ENCODE data around the gene SH3BGR. TPM values are rescaled to one million over a fixed set of nuclear protein-coding genes. Genes with fewer than 3 reads are reported as not detected.
A peak's percentile ranks its signal among the peaks of the same experiment; 100 is the strongest.

Gene SH3BGR
- polyA plus RNA-seq, 2 donors = 4.9 TPM

DNA sequence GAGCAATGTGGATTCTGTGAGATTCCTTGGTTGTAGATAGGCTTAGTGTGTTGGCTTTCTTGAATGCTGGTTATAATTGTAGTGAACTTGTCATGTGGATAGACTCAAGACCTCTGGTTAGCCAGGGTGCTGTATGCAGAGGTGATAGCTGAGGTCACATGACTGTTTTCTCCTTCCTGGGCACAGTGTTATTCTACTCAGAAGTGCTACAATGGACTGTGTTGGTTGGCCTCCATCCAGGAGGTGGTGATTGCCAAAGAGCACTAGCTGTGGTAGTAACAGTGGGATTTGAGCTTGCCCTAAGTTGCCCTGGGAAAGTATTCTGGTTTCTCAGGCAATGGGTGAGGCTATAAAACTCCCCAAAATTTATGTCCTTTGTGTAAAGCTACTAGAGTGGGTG lies 71.6 kb downstream of the SH3BGR start:
- no peaks in the 10 kb centered on the region for H3K36me3 ChIP-seq (ENCODE audit: control insufficient read depth in 2 of 2, insufficient read depth in 2 of 2, low read length in 1 of 2)
- H3K9me3 ChIP-seq (ENCODE audit: control insufficient read depth in 2 of 2, insufficient read depth in 1 of 2, low read depth in 1 of 2, low read length in 1 of 2) = peaks cover 0 to 2% of the 10 kb centered on the region in 2 donors
- no peaks in the 10 kb centered on the region for H3K27me3 ChIP-seq (ENCODE audit: control insufficient read depth in 1 of 2, insufficient read depth in 2 of 2, low read length in 2 of 2)
- no peak overlapping the region for H3K4me3 ChIP-seq (ENCODE audit: low read depth in 1 of 2, low read length in 2 of 2)
- peaks cover 2 to 4% of the 10 kb centered on the region in 2 donors for H3K4me1 ChIP-seq (ENCODE audit: control insufficient read depth in 2 of 2, insufficient read depth in 2 of 2, low read length in 1 of 2)
- H3K27ac ChIP-seq (ENCODE audit: low read depth in 2 of 2, low read length in 1 of 2) = no peak overlapping the region

DNA sequence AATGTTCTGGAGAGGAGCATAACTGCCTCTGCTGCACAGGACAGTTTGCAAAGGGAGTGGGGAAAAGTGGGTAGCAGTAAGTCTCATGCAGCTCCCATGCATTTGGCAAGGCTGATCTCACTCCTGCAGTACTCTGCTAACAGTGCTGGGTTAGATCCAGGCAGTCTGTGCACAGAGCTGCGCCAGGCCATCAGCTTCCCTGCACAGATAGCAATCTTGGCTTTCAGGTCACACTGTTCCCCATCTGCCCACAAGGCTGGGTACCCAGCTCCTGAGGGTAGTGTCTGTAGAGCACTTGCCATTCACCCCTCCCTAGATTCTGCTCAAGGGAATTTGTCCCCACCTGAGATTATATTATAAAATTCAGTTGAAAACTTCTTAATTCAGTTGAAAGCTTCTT lies 72.1 kb downstream of the SH3BGR start:
- 84 to 95% methylated on average over 1 of the region's 1 CpG for WGBS, 2 donors
- H3K9me3 ChIP-seq (ENCODE audit: control insufficient read depth in 2 of 2, insufficient read depth in 1 of 2, low read depth in 1 of 2, low read length in 1 of 2) = peaks cover 0 to 2% of the 10 kb centered on the region in 2 donors
- H3K27ac ChIP-seq (ENCODE audit: low read depth in 2 of 2, low read length in 1 of 2) = no peak overlapping the region
- H3K4me1 ChIP-seq (ENCODE audit: control insufficient read depth in 2 of 2, insufficient read depth in 2 of 2, low read length in 1 of 2) = peaks cover 4 to 6% of the 10 kb centered on the region in 2 donors
- H3K36me3 ChIP-seq (ENCODE audit: control insufficient read depth in 2 of 2, insufficient read depth in 2 of 2, low read length in 1 of 2) = no peaks in the 10 kb centered on the region
- no peak overlapping the region for H3K4me3 ChIP-seq (ENCODE audit: low read depth in 1 of 2, low read length in 2 of 2)
- no peaks in the 10 kb centered on the region for H3K27me3 ChIP-seq (ENCODE audit: control insufficient read depth in 1 of 2, insufficient read depth in 2 of 2, low read length in 2 of 2)

DNA sequence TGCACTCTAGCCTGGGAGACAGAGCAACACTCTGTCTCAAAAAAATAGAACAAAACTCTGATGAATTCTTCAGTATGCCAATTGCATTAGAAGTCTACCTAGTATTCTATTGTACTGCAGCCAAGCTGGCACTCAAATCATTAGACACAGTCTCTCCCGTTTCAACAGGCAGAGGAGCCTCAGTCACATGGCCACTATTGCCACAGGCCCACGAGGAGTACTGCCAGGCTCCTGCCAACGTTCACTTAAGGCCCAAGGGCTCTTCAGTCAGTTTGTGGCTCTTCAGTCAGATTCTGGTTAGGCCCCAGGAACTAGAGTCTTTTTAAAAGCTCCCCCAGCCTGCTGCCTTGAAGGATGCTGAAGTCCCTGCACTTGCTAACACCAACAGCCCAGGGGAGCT lies 73.4 kb downstream of the SH3BGR start:
- 29 to 50% methylated on average over 3 of the region's 3 CpGs for WGBS, 2 donors
- peaks cover 4 to 6% of the 10 kb centered on the region in 2 donors for H3K4me1 ChIP-seq (ENCODE audit: control insufficient read depth in 2 of 2, insufficient read depth in 2 of 2, low read length in 1 of 2)
- H3K36me3 ChIP-seq (ENCODE audit: control insufficient read depth in 2 of 2, insufficient read depth in 2 of 2, low read length in 1 of 2) = no peaks in the 10 kb centered on the region
- H3K4me3 ChIP-seq (ENCODE audit: low read depth in 1 of 2, low read length in 2 of 2) = no peak overlapping the region
- no peaks in the 10 kb centered on the region for H3K9me3 ChIP-seq (ENCODE audit: control insufficient read depth in 2 of 2, insufficient read depth in 1 of 2, low read depth in 1 of 2, low read length in 1 of 2)
- no peak overlapping the region for H3K27ac ChIP-seq (ENCODE audit: low read depth in 2 of 2, low read length in 1 of 2)
- H3K27me3 ChIP-seq (ENCODE audit: control insufficient read depth in 1 of 2, insufficient read depth in 2 of 2, low read length in 2 of 2) = no peaks in the 10 kb centered on the region

DNA sequence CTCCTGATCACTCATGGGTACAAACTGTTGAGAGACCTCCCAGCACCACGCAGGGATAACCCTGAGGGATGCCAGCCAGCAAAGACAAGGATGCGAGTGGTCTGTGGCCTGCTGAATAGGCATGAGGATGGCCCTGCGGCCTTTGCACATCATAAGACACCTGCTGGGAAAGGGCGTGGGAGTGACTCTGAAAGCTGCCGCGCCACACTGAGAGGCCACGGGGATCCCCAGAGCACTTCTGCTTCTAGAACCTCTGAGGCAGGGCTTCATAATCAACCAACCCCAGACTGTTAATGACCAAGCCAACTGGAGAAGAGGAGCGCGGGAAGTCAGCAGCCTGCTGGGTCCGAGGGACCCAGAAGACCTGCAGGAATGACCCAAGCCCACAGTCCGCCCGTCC lies 73.8 kb downstream of the SH3BGR start:
- H3K36me3 ChIP-seq (ENCODE audit: control insufficient read depth in 2 of 2, insufficient read depth in 2 of 2, low read length in 1 of 2) = no peaks in the 10 kb centered on the region
- no peaks in the 10 kb centered on the region for H3K9me3 ChIP-seq (ENCODE audit: control insufficient read depth in 2 of 2, insufficient read depth in 1 of 2, low read depth in 1 of 2, low read length in 1 of 2)
- no peak overlapping the region for H3K4me3 ChIP-seq (ENCODE audit: low read depth in 1 of 2, low read length in 2 of 2)
- no peaks in the 10 kb centered on the region for H3K27me3 ChIP-seq (ENCODE audit: control insufficient read depth in 1 of 2, insufficient read depth in 2 of 2, low read length in 2 of 2)
- 93 to 95% methylated on average over 12 of the region's 12 CpGs for WGBS, 2 donors
- no peak overlapping the region for H3K27ac ChIP-seq (ENCODE audit: low read depth in 2 of 2, low read length in 1 of 2)
- peaks cover 4 to 6% of the 10 kb centered on the region in 2 donors for H3K4me1 ChIP-seq (ENCODE audit: control insufficient read depth in 2 of 2, insufficient read depth in 2 of 2, low read length in 1 of 2)

DNA sequence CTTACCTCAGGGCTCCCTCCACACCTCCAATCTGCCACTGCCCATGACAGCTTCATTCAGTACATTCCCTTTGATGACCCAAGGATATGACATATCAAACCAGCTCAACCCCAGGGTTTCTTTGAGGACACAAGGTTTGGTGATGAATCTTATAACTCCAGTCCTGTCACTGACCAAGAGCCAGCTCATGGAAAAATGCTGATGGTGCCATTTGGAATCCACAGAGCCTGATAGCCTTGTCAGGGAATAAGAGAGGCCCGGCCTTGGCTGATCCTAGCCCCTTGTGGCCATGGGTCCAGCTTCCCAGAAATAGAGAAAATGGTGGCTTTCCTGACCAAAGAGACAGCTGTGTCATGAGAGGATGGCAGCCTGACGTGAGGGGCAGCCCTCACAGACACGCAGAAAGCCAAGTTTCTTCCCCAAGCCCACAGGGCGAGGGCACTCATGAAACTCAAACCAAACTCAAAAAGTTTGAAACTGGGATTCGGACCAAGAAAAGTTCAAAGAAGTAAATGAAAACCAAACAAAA lies 75.4 kb downstream of the SH3BGR start:
- Histone ChIP-seq H3K27me3 (ENCODE audit: control insufficient read depth in 1 of 2, insufficient read depth in 2 of 2, low read length in 2 of 2) (no peaks in the 10 kb centered on the region), H3K4me3 (ENCODE audit: low read depth in 1 of 2, low read length in 2 of 2) (no peak overlapping the region), H3K27ac (ENCODE audit: low read depth in 2 of 2, low read length in 1 of 2) (no peak overlapping the region), H3K36me3 (ENCODE audit: control insufficient read depth in 2 of 2, insufficient read depth in 2 of 2, low read length in 1 of 2) (no peaks in the 10 kb centered on the region), H3K4me1 (ENCODE audit: control insufficient read depth in 2 of 2, insufficient read depth in 2 of 2, low read length in 1 of 2) (peaks cover 4 to 9% of the 10 kb centered on the region in 2 donors), H3K9me3 (ENCODE audit: control insufficient read depth in 2 of 2, insufficient read depth in 1 of 2, low read depth in 1 of 2, low read length in 1 of 2) (no peaks in the 10 kb centered on the region)
- WGBS, 2 donors = 65 to 70% methylated on average over 5 of the region's 5 CpGs

DNA sequence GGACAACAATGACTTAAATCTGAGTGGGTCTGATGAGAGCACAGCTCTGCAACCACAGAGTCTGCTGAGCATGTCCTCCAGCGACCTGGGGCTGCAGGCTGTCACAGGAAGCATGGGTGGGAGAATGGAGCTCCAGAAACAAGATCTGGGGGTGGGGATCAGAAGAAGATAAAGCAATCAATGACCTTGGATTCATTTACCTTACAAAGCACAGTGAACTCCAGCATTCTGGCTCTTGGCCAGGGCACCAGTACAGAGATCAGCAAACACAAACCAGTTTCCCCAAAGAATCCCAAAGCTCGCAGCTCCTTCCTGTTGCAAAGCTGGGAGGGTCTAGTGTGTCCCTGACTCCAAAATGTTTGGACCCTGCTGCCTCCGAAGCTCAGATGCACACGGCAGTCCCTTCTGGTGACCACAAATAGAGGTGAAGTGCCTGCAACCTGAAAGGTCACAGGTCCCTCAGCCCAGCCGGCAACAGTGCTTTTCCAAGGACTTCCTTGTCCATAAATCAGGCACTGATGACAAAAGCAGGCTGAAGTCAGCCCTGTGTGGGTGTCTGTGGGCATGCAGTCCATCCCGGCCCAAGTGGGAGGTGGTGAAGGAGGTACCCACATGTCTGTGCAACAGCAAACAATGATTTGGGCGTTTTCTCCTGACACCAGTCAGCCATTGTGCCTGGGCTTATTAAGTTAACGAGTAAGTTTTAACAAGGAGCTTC lies 76.1 kb downstream of the SH3BGR start:
- H3K27me3 ChIP-seq (ENCODE audit: control insufficient read depth in 1 of 2, insufficient read depth in 2 of 2, low read length in 2 of 2) = no peaks in the 10 kb centered on the region
- H3K9me3 ChIP-seq (ENCODE audit: control insufficient read depth in 2 of 2, insufficient read depth in 1 of 2, low read depth in 1 of 2, low read length in 1 of 2) = no peaks in the 10 kb centered on the region
- no peaks in the 10 kb centered on the region for H3K36me3 ChIP-seq (ENCODE audit: control insufficient read depth in 2 of 2, insufficient read depth in 2 of 2, low read length in 1 of 2)
- H3K4me1 ChIP-seq (ENCODE audit: control insufficient read depth in 2 of 2, insufficient read depth in 2 of 2, low read length in 1 of 2) = peaks cover 4 to 9% of the 10 kb centered on the region in 2 donors
- 14% methylated on average over 8 of the region's 8 CpGs for WGBS, 2 donors
- H3K4me3 ChIP-seq (ENCODE audit: low read depth in 1 of 2, low read length in 2 of 2) = no peak overlapping the region
- H3K27ac ChIP-seq (ENCODE audit: low read depth in 2 of 2, low read length in 1 of 2) = peak overlapping the region in 1 of 2 donors; percentile 72

DNA sequence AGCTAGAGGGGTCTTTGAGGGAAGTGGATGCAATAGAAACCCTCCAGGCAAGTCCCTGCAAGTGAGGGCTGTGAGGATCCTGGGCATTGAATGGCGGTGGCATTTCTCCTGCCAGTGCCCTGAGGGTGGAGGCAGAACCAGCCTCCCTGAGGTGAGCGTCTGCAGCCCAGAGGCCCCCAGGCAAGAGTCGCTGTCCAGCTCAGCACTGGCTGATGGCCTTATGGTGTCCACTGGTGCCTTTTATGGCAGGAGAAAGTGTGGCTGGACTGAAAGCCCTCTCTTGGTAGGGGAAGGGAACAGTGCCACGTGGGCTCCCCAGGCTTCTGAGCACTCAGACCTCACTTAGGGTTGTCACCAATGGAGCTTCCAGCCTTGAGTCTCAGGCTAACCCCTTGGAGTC lies 77.3 kb downstream of the SH3BGR start:
- Histone ChIP-seq H3K4me1 (ENCODE audit: control insufficient read depth in 2 of 2, insufficient read depth in 2 of 2, low read length in 1 of 2) (peaks cover 4 to 9% of the 10 kb centered on the region in 2 donors), H3K36me3 (ENCODE audit: control insufficient read depth in 2 of 2, insufficient read depth in 2 of 2, low read length in 1 of 2) (no peaks in the 10 kb centered on the region), H3K4me3 (ENCODE audit: low read depth in 1 of 2, low read length in 2 of 2) (no peak overlapping the region), H3K9me3 (ENCODE audit: control insufficient read depth in 2 of 2, insufficient read depth in 1 of 2, low read depth in 1 of 2, low read length in 1 of 2) (no peaks in the 10 kb centered on the region), H3K27ac (ENCODE audit: low read depth in 2 of 2, low read length in 1 of 2) (no peak overlapping the region), H3K27me3 (ENCODE audit: control insufficient read depth in 1 of 2, insufficient read depth in 2 of 2, low read length in 2 of 2) (no peaks in the 10 kb centered on the region)
- 58 to 68% methylated on average over 4 of the region's 4 CpGs for WGBS, 2 donors

DNA sequence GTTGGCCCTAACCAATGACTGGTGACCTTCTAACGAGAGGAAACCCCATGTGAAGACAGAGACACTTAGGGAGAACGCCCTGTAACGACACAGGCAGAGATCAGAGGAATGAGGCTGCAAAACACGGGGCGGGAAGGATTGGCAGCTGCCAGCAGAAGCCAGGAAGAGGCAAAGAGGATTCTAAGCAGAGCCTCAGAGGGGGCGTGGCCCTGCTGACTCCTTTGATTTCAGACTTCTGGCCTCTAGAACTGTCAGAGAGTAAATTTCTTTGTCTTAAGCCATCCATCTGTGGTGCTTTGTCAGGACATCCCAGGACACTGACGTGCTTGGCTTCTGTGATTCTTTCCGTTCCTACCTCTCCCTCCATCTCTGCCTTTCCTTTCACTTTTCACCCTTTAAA lies 79.3 kb downstream of the SH3BGR start:
- Histone ChIP-seq H3K36me3 (ENCODE audit: control insufficient read depth in 2 of 2, insufficient read depth in 2 of 2, low read length in 1 of 2) (no peaks in the 10 kb centered on the region), H3K27me3 (ENCODE audit: control insufficient read depth in 1 of 2, insufficient read depth in 2 of 2, low read length in 2 of 2) (no peaks in the 10 kb centered on the region), H3K4me1 (ENCODE audit: control insufficient read depth in 2 of 2, insufficient read depth in 2 of 2, low read length in 1 of 2) (peaks cover 4 to 9% of the 10 kb centered on the region in 2 donors), H3K27ac (ENCODE audit: low read depth in 2 of 2, low read length in 1 of 2) (no peak overlapping the region), H3K4me3 (ENCODE audit: low read depth in 1 of 2, low read length in 2 of 2) (no peak overlapping the region), H3K9me3 (ENCODE audit: control insufficient read depth in 2 of 2, insufficient read depth in 1 of 2, low read depth in 1 of 2, low read length in 1 of 2) (no peaks in the 10 kb centered on the region)
- WGBS, 2 donors = 51 to 59% methylated on average over 8 of the region's 8 CpGs

DNA sequence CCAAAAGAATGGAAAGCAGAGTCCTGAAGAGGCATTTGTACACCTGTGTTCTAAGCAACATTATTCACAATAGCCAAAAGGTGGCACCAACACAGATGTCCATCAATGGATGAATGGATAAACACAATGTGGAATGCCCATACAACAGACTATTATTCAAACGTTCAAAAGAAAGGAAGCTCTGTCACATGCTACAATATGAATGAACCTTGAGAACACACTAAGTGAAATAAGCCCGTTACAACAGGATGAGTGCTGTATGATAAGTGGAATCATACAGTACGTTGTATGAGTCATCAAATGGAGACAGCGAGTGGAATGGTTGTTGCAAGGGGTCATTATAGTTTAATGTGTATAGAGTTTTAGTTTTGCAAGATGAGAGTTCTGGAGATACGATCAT lies 80.1 kb downstream of the SH3BGR start:
- Histone ChIP-seq H3K27ac (ENCODE audit: low read depth in 2 of 2, low read length in 1 of 2) (no peak overlapping the region), H3K4me1 (ENCODE audit: control insufficient read depth in 2 of 2, insufficient read depth in 2 of 2, low read length in 1 of 2) (peaks cover 4 to 9% of the 10 kb centered on the region in 2 donors), H3K36me3 (ENCODE audit: control insufficient read depth in 2 of 2, insufficient read depth in 2 of 2, low read length in 1 of 2) (no peaks in the 10 kb centered on the region), H3K9me3 (ENCODE audit: control insufficient read depth in 2 of 2, insufficient read depth in 1 of 2, low read depth in 1 of 2, low read length in 1 of 2) (no peaks in the 10 kb centered on the region), H3K27me3 (ENCODE audit: control insufficient read depth in 1 of 2, insufficient read depth in 2 of 2, low read length in 2 of 2) (no peaks in the 10 kb centered on the region), H3K4me3 (ENCODE audit: low read depth in 1 of 2, low read length in 2 of 2) (no peak overlapping the region)
- WGBS, 2 donors = 62 to 65% methylated on average over 5 of the region's 5 CpGs

All from esophagus (tissue), 2 donors.